HG03457 (cell line): Measurements from ENCODE around the gene PARP9.
"Not testable (repeated sequence)": the region's sequence is repeated elsewhere in the genome, so short reads cannot be mapped to it uniquely, and the experiment has no call there.

Experiments used
- ATAC-seq: cut with Tn5 transposase; IDR thresholded peaks from one replicate; pipeline ENCODE4 v1.9.1; 2021; ENCODE audit warnings: moderate number of reproducible peaks; ENCODE audit not compliant: unreplicated experiment

Gene PARP9

DNA sequence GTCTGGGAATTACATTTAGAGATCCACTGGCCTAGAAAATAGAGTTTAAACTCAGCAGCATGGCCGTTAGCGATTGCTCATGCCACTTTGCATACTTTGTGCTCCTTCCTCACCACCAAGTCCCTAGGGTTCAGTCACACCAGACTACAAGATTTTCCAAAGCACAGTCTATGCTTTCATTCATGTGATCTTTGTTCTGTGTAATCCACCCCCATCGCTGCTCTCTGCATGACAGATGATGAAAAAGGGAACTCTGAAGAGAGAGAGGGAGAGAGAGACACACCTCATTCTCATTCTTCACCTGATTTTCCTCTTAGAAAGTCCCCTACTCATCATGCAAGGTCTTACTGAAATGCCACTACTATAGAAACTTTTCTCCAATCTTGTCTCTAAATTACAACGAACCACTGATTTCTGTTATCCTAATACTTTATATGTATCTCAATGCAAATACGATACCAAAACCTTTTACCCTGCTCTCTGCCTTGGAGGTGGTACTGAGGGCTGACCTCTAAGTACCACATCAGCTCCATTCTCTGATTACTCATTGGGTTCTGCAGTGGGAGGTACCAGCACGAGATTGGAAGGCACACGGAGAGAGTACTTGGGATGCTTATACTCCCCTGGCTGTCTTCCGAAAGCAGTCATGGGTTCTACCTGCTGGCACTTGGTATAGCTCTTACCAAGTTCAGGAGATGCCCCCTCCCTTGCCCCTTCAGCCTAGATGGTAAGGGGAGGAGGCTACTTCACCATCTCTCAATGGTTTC is 12.3 kb upstream of the PARP9 start:
- peak; percentile 85 for ATAC-seq

DNA sequence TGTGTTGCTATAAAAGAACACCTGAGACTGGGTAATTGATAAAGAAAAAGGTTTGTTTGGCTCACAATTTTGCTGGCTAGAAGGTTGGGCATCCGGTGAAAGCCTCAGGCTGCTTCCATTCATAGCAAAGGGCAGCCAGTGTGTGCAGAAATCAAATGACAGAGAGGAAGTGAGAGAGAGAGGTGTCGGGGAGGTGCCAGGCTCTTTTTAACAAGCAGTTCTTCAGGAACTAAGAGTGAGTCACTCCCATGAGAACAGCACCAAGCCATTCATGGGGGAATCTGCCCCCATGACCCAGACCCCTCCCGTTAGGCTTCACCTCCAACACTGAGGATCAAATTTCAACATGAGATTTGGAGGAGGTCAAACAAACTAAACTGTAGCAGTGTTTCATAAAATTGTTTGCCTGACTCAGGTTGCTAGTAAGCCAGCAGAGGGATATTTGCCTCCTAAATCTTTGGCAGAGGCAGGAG is 8.9 kb upstream of the PARP9 start:
- no peak for ATAC-seq

DNA sequence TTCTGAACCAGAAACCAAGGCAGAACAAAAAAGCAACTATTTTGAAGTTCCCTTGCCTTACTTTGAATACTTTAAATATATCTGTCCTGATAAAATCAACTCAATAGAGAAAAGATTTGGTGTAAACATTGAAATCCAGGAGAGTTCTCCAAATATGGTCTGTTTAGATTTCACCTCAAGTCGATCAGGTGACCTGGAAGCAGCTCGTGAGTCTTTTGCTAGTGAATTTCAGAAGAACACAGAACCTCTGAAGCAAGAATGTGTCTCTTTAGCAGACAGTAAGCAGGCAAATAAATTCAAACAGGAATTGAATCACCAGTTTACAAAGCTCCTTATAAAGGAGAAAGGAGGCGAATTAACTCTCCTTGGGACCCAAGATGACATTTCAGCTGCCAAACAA is 4.7 kb upstream of the PARP9 start:
- no peak for ATAC-seq

DNA sequence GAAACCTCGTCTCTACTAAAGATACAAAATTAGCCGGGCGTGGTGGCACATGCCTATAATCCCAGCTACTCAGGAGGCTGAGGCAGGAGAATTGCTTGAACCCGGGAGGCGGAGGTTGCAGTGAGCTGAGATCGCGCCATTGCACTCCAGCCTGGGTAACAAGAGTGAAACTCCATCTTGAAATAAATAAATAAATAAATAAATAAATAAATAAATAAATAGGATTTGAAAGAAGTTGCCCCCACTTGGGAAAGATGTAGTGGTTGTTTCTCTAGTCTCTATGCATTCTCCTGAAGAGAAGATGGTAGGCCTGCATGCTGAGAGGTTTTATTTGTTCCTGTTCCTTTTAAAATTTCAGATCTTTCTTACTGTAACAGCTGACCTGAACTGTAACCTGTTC is 4.0 kb upstream of the PARP9 start:
- not testable (repeated sequence) for ATAC-seq

GRCh38 chr3:122563717-122564025 is 429 bp downstream of the PARP9 start:
- no peak for ATAC-seq

GRCh38 chr3:122562923-122563716 is 980 bp downstream of the PARP9 start:
- no peak for ATAC-seq

DNA sequence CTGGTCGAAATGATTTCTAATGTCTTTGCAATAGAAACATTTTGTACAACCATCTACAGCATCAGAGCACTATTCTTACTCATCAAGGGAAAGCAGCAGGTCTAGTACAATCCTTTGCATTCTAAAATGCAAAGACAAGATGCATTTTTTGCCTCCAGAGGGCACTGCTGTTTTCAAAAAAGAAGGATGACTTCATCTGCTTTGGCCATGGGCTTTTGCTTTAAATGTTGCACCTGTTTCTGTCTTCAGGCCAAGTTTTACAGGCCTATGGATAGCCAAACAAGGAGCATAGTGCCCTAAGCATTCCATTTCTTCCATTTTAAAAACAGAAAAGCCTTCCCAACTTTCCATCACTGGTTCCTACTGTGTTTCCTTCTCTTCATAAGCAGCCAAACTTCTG is 3.4 kb downstream of the PARP9 start:
- ATAC-seq = no peak

DNA sequence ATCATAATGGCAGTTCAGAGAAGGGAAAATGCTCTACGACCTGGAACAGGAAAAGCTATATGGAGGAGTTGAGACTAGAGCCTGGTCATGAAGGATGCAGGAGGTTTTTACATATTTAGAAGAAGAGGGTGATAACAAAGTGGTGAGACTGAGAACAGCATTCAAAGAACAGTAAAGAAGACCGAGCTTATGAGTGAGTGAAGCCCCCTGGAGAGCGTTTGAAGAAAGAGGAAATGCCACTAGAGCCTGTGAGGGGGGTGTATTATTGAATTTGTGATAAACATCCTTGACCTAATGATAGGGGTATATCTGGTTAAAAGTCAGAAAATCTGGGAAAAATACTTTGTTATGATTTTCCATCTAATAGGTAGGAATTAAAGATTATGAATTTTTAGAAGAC is 4.2 kb downstream of the PARP9 start:
- no peak for ATAC-seq

DNA sequence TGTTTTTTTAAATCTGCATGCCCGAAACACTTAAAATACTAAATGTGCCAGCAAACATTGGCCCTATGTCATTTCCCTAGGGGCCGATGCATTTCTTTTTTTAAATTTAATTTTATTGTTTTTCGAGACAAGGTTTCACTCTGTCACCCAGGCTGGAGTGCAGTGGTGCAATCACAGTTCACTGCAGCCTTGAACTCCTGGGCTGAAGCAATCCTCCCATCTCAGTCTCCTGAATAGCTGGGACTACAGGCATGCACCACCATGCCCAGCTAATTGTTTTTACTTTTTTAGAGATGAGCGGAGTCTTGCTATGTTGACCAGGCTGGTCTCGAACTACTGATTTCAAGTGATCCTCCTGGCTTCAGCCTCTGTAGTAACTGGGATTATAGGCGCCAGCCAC is 5.5 kb downstream of the PARP9 start:
- no peak for ATAC-seq

GRCh38 chr3:122557356-122557755 is 6.7 kb downstream of the PARP9 start:
- ATAC-seq = no peak

GRCh38 chr3:122555275-122556071 is 8.6 kb downstream of the PARP9 start:
- no peak for ATAC-seq

- ATAC-seq = no peak
These were observed 10.9 kb downstream of the PARP9 start for GRCh38 chr3:122553171-122553570.

DNA sequence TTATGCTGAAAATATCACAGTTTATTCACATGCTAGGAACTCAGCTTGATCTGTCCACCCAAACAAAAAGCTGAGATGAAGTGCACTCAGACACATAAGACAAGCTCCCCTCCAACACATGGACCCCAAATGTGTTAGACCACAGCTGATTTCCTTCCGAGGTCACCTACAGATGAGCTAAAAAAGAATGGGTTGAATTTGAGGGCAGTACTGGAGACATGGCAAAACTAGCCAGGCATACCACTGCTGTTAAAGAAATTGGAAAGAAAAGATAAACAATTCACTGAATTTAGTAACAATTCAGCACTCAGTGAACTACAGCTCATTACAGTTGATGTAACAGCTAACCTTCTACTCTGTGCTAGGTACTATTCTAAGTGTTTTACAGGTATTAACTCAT is 15.5 kb downstream of the PARP9 start:
- no peak for ATAC-seq

DNA sequence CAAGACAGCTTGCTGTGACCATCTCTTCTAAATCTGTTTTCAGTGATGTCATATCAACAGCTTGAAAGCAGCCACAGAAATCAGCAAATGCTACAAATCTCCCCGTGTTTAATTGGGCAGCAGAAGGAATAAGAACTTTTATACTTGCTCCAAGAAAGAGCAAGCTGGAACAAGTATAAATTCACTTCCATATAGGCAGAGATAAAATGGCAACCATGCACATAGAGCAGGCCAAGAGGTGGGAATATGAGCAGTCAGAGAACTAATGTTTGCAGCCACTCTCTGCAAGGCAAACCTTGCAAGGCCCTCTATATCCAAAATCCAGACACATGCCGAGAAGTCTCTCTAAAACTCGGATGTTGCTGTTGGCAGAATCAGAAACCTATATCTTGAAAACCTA is 16.0 kb downstream of the PARP9 start:
- ATAC-seq = no peak

DNA sequence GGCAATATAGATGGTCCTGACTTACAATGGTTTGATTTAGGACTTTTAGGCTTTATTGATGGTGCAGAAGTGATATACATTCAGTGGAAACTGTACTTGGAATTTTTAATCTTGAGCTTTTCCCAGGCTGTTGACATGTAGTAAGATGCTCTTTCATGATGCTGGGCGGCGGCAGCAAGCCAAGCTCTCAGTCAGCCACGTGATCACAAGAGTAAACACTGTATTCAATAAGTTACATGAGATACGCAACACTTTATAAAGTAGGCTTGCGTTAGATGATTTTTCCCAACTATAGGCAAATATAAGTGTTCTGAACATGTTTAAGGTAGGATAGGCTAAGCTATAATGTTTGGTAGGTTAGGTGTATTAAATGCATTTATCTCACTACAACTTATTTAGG is 17.9 kb downstream of the PARP9 start:
- no peak for ATAC-seq

DNA sequence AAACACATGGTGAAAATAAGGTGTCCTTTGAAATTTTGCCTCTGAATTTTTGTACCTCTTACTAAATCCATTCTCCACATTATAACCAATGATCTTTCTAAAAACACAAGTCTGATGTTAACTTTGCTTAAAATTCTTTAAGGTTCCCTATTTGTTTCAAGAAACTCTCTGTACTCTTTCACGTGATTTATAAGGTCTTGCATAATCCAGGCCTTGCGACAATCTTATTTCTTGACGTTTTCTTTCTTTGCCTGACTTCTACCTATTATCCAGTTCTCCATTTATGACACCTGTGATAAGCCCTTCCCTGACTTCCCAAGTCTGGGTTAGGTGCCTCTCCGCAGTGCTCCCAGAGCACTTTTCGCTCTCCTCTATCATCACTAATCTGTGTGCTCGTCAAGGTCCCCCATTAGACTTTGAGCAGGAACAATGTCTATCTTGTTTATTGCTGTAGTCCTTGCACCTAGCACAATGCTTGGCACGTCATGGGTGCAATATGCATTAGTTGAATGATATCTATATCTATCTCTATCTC is 25.1 kb downstream of the PARP9 start:
- no peak for ATAC-seq

DNA sequence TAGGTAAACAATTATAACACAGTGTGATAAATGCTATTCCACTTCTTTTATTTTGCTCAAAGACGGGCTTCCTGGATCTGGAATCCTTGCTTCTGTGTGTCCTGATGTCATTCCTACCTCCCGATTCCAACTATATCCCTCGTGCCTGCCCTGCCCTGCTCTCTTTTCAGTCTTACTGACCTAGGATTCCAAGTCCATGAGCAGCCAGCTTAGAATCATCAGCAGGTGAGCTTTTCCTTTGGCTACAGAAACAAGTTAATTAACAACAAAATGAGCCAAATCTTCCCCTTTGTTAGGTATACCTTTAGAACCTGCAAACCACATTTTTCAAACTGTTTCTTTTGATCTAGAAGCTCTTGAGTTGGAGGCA is 27.5 kb downstream of the PARP9 start:
- no peak for ATAC-seq

DNA sequence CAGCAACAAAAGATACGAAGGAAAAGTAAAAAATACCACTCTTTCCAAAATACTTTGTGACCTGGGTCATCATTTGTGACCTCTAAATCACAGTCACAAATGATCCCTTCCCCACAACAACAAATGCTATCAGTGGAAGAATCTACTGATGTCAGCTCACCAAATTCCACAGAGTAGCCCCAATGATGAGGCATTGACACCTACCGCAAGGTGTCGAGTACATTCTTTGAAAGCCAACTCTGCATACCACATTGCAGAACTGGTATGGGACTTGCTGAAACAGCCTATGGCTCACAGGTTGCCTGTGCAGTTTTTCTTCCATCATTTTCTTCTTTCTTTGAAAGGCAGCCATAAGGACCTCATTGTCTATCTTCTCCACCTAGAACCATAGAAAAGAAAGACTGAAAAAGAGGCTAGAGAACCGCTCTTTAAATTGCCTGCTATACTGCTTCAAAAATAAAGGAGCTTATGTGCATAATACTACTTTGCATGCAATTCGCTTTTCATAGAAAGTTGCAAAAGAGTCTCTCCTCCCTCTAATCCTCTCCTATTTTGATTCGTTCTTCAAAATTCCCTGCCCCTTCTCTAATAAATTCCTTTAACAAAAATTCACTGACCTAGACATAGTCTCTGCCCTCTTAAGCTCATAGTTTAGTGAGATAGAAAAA is 28.0 kb downstream of the PARP9 start:
- ATAC-seq = no peak

GRCh38 chr3:122533931-122534334 is 30.2 kb downstream of the PARP9 start:
- peak; percentile 98 for ATAC-seq

DNA sequence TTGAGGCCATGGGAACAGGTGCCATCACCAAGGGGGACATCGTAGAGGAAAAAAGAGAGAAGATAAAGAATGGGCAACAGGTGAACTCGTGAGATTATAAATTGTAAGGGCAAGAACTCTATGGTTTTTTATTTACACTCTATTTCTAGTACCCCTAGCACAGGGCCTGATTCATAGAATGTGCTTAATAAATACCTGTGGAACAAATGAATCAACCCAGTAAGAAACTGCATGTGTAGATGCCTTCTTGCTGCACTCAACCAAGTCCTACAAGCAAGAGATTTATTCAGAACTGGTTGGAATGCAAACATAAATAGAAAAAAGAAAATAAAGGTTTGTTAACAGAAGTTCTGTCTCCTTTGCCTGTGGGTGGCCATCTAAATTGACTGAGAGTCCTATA is 30.6 kb downstream of the PARP9 start:
- ATAC-seq = no peak

DNA sequence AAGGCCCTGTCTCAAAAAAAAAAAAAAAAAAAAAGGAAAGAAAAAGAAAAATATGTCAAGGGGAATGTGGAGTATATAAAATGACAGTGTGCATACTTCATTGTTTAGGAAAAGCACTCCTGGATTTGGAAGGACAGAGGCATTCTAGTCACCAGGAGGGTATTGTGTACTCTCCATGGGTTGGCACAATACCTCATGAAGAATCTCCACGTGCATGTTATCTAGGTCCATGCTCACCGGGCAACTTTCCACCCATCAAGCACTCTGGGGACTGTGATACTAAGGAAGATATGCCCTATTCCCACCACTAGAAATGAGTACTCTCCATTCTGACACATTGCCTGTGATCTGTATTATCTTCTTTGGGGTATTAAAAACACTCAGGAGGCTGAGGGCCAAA is 33.9 kb downstream of the PARP9 start:
- ATAC-seq = no peak
